Epidermal melanocyte (primary cell): ENCODE results near the gene BMAL1.
A peak's percentile ranks its signal among the peaks of the same experiment; 100 is the strongest.

Source experiments
- DNase-seq: peaks from one replicate; pipeline ENCODE4 v3.0.0; 2011; ENCODE audit warnings: low spot score; ENCODE audit not compliant: insufficient read length

BMAL1 gene

GRCh38 chr11:13260963-13261588, 16.5 kb upstream of the BMAL1 start:
- DNase-seq, result no peak

- DNase-seq, result no peak
These were observed 16.0 kb upstream of the BMAL1 start for GRCh38 chr11:13261591-13262061.

DNA sequence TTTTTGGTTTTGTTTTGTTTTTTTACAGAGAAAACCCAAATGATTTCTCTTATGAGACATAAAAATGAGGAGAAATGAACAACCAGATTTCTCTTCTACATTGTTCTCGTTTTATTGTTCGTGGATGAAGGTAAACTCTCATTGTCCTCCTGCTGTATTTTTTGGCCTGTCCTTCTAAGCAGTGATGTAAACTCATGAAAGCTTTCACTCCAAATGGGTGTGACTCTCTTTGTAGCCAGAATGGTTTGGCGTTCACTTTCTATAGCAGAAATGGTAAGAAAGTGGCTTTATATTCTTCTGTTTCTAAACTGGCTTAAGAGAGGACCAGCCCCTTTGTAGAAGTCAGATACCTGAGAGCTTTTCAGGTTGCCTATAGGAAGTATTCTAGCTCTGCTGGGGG, 15.5 kb upstream of the BMAL1 start:
- no peak for DNase-seq

DNA sequence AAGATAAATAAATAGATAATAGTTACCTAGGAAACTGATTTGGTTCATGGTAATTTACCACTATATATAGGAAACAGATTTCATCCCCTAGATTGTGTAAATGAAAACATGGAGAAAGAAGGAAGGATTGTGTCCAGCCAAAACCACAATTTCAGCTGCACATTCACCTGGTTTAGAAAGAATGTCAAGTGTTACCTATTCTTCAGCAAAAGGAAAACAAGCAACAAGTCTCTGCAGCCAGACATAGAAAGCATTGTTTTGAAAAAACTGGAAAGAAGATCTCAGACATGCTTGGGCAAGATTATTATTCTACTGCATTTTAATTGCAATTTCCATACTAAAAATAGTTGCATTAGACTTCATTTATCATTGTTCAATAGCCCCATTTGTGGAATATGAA, 8.8 kb upstream of the BMAL1 start:
- no peak for DNase-seq

GRCh38 chr11:13269775-13270174, 7.8 kb upstream of the BMAL1 start:
- DNase-seq, result no peak

DNA sequence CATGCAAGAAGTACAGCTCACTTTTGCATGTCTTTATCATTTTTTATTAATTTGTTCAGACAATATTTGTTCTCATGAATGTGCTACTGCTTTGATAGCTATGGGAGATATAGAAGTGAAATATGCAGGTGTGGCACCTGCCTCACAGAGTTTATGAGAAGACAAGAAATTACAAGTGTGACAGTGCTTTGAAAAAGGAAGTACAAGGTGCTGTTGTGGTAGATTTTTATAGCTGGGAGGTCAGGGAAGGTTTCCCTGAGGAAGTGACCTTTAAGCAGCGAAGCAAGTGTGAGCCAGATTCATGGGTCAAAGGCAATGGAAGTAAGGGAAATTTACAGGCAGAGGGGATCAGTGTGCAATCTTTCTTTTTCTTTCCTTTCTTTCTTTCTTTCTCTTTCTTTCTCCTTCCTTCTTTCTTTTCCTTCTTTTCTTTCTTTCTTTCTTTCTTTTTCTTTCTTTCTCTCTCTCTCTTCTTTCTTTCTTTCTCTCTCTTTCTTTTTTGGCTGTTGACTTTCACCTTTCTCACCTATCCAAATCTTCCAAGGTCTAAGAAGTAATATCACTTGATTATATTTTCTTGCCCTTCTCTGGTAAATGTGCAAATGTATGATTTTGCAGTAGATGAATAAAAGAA, 6.4 kb upstream of the BMAL1 start:
- no peak for DNase-seq

DNA sequence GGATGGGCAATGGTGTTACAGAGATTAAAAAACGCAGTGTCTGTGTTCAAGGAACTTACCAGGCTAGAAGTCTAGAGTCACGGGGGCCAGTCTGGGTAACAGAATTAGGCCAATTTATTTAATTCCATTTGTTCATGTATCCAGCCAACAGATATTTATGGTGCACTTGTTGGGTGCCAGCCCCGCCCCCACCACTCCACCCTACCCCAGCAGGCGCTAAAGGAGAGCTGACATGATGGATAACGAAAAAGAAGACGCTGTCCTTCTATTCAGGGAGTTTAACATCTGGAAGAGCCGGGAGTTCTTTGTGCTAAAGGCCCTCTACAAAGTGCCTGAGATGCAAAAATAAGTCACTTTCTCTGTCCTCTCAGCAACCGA, 1.1 kb upstream of the BMAL1 start:
- DNase-seq, result no peak

- peak; percentile 93 for DNase-seq
These were observed 490 bp upstream of the BMAL1 start for GRCh38 chr11:13276832-13277767.

- no peak for DNase-seq
These were observed 1.3 kb downstream of the BMAL1 start for GRCh38 chr11:13278609-13279486.

DNA sequence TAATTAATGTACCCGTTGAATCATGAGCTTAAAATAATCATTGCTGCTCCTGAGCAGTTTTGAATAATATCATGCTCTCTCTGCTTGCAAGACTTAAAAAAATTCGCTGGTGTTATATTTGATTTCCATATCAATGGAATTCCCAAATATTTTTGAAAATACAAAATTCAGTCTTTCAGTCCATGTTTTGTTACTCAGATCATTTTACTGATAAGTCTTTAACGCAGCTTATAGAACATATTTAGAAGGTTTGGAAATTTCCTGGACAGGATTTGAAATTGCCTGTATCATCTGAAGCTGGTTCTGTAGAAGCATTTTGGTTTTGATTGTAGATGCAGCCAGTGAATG, 1.9 kb downstream of the BMAL1 start:
- DNase-seq, result no peak

GRCh38 chr11:13280092-13280722, 2.6 kb downstream of the BMAL1 start:
- DNase-seq, result no peak

DNA sequence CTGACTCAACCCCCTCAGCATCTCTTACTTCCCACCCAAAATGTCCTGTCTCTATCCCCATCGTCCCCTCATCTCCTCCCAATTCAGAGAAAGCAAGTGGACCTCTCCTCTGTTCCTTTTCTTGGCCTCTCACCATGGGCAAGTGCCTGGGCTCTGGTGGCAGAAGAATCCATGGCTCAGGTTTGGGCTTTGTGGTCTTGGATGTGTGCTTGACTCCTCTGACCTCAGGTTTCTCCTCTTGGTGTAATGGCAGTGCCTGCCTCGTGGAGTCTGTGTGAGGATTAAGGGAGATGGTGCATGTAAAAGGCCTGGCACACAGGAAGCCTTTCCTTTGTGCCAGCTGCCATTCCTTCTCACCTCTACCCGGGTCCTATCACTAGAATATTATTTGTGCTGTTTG, 3.2 kb downstream of the BMAL1 start:
- DNase-seq, result no peak

GRCh38 chr11:13283636-13284035, 6.0 kb downstream of the BMAL1 start:
- DNase-seq, result no peak

- DNase-seq, result no peak
These were observed 7.4 kb downstream of the BMAL1 start for GRCh38 chr11:13284776-13285588.

DNA sequence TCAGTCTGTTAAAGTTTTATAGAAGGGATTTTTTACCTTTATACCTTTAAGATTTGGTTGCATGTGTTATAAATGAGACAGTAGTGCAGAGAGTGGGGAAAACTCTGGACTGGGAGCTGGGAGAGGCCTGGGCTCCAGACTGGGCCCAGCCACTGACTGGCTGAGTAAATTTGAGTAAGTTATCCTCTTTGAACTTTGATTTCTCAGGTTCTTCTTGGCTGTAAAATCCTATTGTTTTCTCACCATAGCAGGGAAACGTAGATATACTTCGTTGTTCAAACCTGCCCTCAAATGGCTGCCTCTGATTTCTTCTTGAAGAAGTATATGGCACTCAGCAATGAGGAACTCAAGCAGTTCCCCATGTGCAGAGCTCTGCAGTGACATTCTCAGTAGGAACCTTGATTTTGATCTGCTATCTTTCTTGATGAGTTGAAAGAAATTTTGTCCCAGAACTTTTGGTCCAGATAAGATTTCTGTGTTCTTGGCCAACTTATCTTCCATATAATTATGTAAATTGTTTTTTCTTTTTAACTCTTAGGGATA, 8.8 kb downstream of the BMAL1 start:
- DNase-seq, result no peak

GRCh38 chr11:13287036-13287435, 9.4 kb downstream of the BMAL1 start:
- DNase-seq, result no peak

GRCh38 chr11:13287681-13288080, 10.1 kb downstream of the BMAL1 start:
- DNase-seq, result no peak

- DNase-seq, result no peak
These were observed 10.9 kb downstream of the BMAL1 start for GRCh38 chr11:13288375-13289029.

- no peak for DNase-seq
These were observed 11.5 kb downstream of the BMAL1 start for GRCh38 chr11:13289081-13289480.
